Daoy (cell line): ENCODE results near the gene LAMP5. TPM values are rescaled to one million over a fixed set of nuclear protein-coding genes. Genes with fewer than 3 reads are reported as not detected.

ENCODE experiments used
- DNase-seq: peaks from one replicate; pipeline ENCODE4 v3.0.0-alpha.2; 2015; ENCODE audit warnings: low read depth
- total RNA-seq: library from RNA; depleted of rRNA; stranded (reverse); fragments of >200 nt; shearing (Covaris generic); gene quantifications from 2 replicates; pipeline ENCODE4 v1.2.3, GENCODE V29; 2014

LAMP5 gene
- total RNA-seq, 1 experiment from 2014 or later = not detected

DNA sequence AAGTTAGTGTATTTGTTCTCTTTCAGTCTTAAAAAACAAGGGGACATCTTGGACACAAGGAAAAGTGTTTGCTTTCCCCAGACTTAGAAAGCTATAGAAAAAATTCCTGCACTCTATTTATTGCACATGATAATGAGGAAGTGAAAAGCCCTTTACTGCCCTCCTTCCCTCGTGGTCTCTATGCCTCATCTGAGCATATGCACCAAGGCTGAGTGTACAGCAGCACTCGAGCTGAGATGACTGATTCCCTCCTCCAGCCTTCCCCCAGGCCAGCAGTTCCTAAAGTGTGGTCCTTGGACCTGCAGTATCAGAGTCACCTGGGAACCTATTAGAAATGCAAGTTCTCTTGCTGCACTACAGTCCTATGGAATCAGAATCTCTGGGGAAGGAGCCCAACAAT is 14.3 kb upstream of the LAMP5 start:
- no peak for DNase-seq

DNA sequence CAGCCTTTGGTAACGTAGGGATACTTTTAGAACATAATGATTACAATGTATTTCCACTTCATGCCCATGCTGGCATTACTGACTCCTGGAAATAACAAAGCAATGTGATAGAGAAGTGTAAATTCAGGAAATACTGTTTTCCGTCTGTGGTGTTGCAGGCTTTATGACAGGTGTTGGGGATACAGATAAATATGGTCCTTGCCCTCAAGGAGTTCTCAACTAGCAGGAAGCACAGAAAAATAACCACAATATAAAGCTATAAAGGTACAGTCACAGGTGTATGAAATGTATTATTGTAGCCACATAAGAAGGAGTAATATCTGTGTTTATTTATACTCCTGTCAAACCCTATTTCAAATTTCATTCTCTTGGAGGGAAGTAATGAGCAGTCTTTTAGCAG is 12.9 kb upstream of the LAMP5 start:
- DNase-seq = no peak

DNA sequence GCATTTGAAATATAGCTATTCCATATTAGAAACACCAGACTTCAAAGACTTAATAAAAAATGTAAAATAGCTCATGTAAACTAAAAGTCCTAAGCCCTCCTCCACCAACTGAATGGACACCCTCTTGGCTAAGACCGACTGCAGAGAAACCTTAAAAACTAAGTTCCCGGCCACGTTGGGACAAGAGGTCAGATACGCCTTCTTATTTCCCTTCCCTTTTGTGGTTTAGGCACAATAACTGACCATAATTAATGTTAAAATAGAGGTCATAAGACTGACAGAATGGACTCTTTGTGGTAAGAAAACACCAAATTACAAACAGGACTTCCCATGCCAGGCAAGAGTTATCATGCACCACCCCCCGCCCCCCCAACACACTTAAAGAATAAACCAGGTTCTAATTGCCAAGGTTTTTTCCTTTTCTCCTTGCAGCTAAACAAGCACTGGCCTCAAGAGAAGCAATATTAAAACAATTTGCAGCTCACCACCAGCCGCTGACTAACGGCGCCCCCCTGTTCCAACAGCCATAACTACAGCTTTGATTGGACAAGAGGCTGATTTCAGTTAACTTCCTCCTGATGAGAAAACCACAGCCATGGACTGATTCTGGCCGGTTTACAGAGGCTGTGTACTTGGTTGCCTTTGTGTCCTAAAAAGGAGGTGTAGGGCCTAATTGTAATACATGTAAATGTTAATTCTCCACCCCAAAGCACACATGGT is 10.7 kb upstream of the LAMP5 start:
- DNase-seq = peak; percentile 71

DNA sequence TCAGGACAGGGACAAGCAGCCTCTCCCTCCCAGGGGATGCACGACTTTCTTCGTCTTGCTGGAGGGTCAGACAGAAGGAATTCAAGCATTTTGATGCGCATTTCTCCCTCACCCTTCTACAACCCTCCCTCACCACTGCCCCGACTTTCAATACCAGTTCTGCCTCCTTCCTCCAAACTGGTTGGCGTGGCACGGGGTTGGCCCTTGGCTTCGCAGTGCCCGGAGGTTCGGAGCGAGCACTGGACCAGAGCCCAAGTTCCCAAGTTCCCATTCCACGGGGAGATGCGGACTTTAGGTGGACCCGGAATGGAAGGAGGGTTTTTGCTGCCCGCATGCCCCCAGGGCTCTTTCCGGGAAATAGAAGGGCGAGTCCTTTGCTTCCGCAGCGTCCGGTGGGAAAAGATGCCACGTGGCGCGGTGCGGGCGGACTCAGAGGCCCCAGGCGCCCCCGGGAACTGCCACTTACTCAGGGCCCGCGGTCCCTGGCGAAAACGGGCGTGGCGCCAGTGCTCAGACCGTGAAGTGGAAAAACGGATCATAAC is 8.0 kb upstream of the LAMP5 start:
- no peak for DNase-seq

DNA sequence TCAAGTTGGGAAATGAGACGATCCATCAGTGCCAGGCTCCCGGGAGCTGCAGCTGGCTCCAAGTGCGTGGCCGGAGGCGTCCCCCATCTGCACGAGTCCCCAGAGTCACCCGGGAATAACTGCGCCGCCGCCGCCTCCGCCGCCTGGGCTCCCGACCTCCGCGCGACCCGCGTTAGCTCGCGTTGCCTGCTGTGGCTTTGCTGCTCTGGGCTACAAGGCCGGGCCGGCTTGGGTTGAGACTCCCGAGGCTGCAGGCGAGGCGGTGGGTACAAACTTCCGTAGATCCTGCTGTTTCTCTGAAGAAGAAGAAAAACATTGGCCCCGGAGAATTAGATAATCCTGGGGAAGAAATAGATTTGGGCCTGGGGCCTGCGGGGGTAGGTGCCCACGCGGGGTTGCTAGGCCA is 7.4 kb upstream of the LAMP5 start:
- no peak for DNase-seq

DNA sequence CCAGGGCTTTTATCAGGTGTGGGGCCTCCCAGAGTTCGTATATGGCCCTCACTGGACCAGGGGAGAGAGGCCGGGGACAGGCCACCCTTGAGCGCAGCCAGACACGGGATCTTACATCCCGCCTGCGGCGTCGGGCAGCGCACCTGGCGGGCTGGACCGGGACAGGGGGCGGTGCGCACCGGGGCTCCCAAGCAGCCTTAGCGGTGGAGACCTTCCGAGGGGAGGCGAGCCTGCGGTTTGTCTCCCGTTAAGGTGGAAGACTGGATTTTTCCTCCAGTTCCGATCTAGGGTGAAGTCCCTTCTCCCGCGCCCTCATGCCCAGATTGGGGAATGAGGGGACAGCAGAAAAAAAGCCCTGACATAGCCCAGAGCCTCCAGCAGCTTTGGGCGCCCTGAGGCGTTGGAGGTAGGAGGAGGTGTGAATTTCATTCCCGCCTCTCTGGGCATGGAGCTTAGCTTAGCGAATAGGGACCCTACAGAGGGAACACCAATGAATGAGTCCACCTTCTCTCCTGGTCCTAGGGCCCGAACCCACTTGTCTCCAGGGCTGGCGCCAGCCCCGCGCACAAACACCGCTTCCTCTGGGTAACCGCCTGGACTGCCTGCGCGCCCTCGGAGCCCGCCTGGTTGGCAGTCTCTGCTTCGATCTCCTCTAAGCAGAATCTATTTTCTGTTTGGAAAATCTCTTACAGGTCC is 6.7 kb upstream of the LAMP5 start:
- DNase-seq = no peak

DNA sequence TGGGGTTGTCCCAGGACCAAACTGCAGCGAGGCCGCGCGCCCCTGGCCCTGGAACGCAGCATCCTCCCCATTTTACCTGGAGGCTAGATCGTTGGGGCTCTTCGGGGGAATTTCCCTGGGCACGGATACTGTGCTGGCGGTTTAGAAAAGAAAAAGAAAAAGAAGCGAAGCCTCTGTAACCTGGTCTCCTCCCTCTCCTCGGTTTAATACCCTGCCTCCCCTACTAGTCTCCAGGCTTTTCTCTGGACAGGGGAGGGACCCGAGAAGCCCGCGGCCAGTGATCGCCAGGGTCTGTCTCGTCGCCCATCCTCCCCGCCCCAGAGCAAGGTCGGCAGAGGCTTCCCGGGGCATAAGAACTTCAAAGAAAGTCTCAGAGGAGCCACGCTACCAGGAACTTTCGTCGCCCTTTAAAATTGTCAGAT is 6.1 kb upstream of the LAMP5 start:
- no peak for DNase-seq

DNA sequence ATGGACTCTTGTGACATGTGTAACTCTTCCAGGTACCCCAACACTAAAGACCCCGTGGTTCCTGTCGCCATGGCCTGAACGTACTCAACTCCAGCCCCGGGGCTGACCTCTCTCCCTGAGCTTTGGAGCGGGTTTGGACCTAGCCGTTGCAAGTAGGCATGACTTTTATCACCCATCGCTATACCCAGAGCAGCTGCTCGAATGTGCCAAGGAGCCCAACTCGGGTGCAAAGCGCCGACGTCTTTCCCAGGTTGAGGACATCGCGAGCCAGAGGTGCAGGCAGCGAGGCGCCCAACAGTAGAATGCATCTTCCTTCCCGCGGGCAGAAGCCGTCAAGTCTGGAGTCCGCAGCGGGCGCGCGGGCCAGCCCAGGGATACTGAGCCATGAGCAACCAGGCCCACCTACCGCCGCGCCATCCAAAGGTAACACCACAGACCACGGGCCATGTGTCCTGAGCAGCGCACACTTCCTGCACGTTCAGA is 5.7 kb upstream of the LAMP5 start:
- no peak for DNase-seq

DNA sequence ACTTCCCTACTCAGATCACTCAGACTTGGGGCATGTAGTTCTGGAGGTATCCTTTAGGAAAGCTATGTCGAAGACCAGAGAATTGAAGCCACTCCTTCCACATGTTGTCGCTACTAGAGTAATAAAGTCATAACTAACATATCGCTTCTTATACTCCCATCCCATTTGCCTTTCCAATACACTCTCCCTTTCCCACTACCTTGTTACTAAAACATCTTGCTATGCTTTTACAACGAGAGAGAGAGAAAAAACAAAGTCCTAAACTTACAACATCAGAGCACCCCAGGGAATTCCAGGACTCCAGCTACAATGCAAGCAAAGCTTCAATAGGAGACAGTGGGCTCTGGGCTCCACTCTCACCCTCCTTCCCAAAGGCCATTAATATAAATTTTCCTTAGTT is 5.1 kb upstream of the LAMP5 start:
- DNase-seq = no peak

DNA sequence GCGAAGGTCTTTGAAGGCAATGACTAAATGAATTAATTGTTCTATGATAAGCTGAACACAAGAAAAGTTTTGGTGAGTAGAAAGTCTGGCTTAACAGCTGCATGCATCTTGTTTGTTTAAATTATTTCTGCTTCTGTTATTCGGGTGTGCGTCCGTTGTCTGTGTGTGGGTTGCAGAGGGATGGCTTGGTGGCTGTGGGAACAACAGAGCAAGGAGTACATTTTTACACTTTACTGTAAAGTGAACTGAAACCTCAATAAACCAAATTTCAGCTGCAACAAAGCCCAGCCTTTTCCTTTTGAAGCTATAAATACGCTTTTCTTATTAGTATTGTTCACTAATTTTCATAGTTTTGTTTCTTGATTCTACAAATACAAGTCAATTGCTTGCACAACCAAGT is 3.5 kb upstream of the LAMP5 start:
- no peak for DNase-seq

DNA sequence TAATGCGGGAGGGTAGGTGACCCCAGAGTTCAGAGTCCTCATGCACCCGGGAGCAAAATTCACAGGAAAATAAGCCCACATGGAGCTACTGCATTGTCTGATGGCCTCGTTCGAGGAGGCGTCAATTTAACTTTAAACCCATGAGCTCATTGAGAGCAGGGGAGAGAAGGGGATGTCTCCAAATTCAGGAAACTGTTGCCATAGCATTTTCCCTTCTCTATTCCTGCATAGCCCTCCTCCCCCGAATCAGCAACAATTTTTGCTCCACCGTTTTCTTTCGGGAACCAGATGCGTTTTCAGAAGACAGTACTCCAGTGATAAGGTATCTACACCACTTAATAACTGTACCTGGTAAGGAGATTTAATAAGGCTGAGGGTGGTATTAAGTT is 324 bp upstream of the LAMP5 start:
- DNase-seq = no peak

DNA sequence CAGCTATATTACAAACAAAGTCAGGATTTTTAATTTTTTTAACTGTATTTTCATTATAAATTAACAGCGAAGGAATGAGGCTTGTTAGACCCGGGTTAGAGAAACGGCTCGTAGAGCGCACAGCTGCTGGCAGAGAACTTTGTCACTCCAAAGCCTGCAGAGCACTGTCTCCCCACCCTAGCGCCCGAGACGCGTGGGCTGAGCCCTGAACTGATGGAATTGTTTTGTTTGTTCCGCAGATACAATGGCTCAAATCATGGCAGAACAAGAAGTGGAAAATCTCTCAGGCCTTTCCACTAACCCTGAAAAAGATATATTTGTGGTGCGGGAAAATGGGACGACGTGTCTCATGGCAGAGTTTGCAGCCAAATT is 810 bp downstream of the LAMP5 start:
- no peak for DNase-seq

DNA sequence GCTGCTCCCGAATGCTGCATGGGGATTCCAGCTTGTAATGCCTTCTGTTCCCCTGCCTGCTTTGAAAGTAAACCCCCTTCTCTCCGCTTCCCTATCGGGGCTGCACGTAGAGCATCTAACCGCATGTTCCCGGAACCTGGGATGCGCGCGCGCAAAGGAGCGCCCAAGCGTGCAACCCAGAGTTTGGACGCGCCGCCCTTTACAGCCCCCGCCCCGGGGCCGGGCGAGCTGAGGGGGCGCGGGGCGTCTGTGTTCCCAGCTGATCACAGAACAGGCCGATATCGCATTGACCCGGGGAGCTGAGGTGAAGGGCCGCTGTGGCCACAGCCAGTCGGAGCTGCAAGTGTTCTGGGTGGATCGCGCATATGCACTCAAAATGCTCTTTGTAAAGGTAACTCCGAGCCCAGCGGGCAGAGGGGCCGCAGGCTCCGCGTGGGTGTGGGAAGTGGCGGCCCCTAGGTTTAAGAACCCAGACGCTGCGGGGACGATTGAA is 1.4 kb downstream of the LAMP5 start:
- no peak for DNase-seq

DNA sequence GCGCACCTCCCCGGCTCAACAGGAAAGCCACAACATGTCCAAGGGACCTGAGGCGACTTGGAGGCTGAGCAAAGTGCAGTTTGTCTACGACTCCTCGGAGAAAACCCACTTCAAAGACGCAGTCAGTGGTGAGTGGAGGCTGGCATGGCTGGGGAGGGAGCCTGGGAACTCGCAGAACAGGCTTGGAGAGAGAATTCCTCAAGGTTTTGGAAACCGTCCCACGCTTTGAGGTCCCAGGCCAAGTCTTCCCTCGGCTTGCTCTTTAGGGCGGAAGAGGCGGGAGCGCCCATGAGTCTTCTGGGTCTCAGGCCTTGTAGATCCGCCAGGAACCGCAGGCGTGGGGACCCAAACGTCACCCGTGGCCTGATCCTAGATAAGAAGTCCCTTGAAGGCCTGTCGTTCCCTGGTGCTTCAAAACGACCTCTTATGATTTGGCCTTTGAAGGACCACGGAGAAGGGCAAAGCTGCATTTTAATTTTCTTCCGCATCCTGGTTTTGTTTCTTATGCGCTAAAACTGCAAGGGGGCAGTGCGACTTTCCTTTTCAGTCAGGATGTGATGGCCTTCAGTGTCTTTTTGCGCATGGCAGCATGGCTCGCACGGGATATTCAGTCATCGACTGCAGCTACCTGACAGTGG is 2.0 kb downstream of the LAMP5 start:
- DNase-seq = no peak

DNA sequence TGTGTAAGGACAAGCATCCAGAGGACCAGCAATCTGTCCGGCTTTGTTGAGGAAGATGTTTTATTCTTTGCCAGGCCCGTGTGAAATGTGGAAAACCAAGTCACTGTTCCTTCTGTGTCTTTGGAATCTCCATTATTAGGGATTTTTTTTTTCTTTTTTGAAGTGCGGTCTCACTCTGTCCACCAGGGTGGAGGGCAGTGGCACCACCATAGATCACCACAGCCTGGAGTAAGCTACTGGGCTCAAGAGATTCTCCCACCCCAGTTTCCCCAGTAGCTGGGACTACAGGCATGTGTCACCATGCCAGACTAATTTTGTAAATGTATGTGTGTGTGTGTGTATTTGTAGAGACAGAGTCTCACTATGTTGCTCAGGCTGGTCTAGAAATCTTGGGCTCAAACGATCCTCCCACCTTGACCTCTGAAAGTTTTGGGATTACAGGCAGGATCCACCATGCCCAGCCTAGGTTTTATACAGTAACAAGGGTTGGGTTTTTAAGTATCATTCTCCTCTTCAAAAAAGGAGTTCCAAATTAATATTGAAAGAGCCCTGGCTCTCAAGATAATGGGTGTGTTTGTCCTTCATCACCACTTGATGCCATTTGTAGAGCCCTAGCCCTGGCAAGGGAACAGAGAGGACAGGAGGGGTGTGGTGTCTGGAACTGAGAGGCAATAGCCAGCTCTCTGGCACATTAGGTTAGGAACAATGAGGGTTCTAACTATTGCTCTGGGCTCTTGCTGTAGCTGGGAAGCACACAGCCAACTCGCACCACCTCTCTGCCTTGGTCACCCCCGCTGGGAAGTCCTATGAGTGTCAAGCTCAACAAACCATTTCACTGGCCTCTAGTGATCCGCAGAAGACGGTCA is 3.1 kb downstream of the LAMP5 start:
- DNase-seq = no peak

DNA sequence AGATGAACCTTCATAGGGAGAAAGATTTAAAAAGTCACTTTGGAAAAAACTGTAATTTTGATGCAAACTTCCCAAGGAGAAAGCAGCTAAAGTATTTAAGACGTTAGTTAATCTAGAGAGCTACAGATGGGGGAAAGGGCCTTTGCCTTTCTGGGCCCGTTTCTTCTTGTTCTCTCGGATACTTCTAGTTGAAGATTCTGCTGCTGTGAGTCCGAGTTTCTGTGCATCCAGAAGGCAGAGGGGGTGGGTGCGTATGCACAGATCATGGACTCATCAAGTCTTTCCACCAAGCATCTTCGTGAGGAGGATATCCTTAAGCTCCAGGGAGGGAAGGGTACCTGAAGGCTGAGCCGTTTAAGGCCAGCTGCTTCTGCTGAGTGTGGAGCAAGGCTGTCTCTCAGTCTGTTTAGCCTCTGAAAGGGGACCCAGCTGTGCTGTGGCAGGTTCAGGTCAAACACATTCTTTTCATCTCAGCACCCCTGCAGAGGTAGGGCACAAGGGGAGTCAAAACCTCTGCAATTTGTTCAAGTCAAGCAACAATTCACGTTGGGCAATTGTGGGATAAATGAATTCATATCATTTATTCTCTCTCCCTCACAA is 4.3 kb downstream of the LAMP5 start:
- DNase-seq = no peak

DNA sequence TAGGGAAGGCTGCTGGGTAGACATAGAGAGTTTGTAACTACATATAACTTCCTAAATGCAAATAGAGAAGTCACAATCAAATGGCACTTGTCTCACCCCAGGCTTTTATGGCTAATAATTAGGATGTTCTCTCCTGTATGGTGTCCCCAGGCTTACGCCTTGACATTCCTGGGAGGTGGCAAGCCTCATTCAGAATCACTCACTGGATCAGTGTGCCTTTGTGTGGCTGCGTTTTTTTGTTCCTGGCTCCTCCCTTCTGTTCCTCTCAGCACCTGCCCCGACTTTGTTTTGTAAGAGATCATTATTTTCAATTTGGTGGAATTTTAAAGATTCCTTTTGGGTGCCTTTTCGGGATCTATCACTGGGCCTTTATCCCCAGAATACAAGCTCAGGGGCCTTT is 5.7 kb downstream of the LAMP5 start:
- DNase-seq = no peak

DNA sequence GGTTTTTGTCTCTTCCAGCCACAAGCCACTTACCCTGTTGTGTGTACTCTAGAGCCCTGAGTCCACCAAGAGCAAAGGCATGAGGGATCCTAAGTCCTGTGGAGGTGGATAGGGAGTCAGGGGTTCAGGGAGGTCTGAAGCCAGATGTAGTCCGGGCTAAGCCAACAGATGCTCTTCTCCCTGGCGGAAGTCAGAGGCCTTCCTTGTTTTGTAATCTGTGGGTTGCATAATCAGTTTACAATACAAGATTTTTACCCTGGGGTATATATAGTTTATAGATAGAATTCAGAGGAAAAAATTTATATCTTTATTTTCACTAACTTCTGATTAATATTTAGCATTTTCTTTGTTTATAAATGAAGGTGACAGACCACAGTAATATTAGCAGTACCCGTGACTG is 9.2 kb downstream of the LAMP5 start:
- DNase-seq = no peak

DNA sequence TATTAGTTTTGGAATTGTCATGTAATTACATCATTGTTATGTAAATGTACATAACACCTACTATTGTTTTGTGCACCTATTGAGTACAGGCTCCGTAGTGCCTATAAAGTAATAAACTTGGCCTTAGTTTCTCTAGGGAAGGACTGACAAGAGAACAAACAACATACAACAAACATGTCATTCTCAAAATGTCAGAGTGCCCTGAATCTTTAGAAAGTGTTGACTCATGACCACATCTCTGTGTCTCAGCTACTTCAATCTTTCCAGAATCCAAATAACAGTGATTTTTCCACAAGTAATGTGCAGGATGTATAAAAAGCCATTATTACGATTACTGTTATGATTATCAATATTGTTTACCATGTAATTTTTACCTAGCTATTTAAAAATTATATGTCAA is 17.2 kb downstream of the LAMP5 start:
- no peak for DNase-seq

DNA sequence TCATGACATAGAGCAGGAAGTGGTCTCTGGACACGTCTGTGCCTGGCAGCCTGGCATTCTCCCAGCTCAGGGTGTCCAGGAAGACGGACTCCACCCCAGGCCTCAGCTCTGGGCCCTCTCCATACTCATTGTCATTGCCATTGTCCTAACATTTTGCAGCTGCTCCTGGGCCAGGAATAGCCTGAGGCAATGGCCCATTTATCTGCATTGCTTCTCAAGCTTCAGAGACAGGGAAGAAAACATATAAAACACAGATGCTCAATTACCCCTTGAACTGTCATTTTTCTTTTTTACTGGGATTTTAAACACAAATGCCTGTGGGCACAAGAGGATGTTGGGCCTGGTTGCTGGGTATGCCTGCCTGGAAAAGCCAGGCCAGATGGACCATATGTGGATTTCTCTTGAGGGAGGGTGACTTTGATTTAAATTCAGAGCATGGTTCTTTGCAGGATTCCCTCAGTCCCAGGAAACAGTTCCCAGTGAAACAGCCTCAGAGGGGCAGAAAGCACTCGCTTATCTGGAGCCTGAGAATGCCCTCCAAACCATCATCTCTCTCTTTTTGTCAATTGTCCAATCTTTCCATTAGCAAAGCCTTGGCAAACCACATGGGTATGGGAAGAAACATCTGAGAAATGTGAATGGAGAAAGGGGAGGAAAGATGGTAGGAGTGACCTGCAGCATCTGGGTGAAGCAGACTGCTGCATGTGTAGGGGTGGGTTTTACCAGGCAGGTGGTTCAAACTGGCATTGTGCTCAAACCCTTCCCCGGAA is 17.9 kb downstream of the LAMP5 start:
- peak; percentile 57 for DNase-seq

DNA sequence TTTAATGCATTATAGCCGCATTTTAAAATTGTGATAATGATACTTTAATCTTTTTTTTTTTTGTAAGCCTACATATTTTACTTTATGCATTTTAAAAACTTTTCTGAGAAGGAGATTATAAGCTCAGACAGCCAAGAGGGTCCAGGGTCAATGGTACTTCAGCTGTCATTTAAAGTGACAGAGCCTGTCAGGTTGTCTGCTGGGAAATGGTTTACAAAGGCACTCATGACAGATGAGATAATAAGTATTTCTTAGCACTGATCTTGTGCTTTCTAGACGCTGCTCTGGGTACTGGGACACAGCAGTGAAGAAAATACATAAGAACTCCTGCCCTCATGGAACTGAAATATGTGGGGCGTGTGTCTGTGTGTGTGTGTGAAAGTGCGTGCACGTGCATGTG is 19.6 kb downstream of the LAMP5 start:
- no peak for DNase-seq
